HK-2 (cell line): ENCODE results near the gene COL12A1.

Experiments used
- DNase-seq: peaks from one replicate; pipeline ENCODE4 v3.0.0-alpha.2; 2018; ENCODE audit not compliant: unreplicated experiment

The COL12A1 gene

GRCh38 chr6:75102301-75102700 lies 103.6 kb downstream of the COL12A1 start:
- DNase-seq = no peak

- no peak for DNase-seq
These were observed 104.0 kb downstream of the COL12A1 start for GRCh38 chr6:75101896-75102295.

DNA sequence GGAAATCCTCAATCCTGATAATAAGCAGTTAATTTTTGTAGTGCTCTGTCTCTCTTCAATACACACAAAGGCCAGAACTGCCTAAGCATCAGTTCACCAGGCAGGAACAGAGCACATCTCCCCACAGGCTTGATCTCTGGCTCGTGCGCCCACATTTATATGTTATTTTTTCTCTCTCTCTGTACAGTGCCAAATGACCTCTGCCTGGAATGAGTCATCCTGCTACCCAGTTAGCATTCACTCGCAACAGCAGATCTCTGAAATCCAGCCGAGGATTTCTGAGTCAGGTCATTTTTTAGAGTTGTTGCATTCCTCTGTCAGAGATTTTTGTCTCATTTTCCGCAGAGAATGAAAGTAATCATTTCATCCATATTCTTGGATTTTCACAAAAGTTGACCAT lies 107.1 kb downstream of the COL12A1 start:
- DNase-seq = peak; percentile 49

GRCh38 chr6:75096966-75097365 lies 108.9 kb downstream of the COL12A1 start:
- no peak for DNase-seq

GRCh38 chr6:75094614-75095200 lies 111.1 kb downstream of the COL12A1 start:
- DNase-seq = no peak

GRCh38 chr6:75091467-75092190 lies 114.2 kb downstream of the COL12A1 start:
- no peak for DNase-seq

- DNase-seq = no peak
These were observed 115.3 kb downstream of the COL12A1 start for GRCh38 chr6:75090576-75090975.

DNA sequence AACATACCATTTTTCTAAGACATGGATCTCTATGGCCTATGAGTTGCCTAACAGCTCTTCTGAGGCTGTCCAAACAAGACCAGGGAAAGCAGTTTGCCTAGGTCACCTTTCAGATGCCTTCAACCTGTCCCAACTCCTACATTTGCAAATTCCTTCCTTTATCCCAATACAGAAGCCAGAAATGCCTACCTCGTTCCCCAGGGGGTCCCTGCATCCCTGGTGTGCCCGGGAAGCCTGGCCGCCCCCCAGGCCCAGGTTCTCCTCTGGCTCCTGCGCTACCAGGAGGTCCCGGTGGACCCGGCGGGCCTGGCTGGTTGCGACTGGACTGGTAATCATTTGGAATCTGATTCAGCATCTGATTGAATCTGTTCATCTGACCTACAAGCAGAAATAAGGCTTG lies 115.9 kb downstream of the COL12A1 start:
- DNase-seq = no peak

GRCh38 chr6:75089151-75089897 lies 116.5 kb downstream of the COL12A1 start:
- DNase-seq = no peak

DNA sequence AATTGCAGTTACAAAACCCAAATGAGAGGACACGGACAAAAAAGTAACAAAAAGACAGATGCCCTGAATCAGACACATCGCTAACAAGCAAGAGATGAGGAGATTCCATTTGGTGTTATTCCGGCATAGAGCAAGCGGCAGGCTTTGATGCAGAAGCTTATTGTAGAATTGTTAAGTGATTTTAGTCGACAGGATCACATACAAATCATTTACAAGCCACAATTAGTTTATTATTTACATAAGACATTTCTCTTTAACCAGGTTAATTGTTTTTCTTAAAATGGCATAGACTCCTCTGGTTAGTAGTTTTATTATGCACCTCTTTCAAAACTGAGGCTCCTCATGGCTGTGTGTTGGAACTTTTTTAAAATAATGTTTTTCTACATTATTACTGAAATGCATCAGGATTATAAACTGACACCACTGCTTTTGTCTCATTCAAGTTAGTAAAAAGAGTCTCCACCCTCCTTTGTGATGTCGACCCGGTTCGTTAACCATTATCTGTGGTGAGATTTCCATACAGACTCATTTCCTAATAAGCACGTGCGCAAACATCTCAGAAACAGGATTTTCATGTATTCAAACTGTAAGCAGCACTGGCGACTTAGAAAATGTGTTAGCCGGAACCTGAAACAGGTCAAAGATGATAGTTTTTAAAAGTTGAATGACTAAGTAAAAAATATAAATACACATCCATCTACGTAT lies 119.8 kb downstream of the COL12A1 start:
- no peak for DNase-seq

GRCh38 chr6:75084872-75085381 lies 120.9 kb downstream of the COL12A1 start:
- DNase-seq = no peak

DNA sequence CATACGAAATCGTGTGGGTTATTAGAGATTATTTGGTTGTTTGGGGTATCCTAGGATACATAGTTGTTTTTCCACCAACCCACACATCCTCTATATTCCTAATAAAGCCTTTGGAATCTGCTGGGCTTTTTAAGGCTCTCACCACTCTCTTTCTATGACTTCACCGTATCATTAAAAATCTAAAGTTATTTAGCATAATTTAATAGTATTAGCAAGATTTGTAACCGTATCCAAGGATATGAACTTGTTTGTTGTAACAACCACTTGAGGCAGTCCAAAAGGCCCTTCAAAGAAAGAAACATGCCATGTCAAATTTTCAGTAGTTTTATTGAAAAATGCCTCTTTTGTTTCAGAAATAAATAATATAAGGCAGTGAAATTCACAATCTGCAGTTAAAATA lies 121.8 kb downstream of the COL12A1 start:
- no peak for DNase-seq

- no peak for DNase-seq
These were observed 123.9 kb downstream of the COL12A1 start for GRCh38 chr6:75081921-75082320.

DNA sequence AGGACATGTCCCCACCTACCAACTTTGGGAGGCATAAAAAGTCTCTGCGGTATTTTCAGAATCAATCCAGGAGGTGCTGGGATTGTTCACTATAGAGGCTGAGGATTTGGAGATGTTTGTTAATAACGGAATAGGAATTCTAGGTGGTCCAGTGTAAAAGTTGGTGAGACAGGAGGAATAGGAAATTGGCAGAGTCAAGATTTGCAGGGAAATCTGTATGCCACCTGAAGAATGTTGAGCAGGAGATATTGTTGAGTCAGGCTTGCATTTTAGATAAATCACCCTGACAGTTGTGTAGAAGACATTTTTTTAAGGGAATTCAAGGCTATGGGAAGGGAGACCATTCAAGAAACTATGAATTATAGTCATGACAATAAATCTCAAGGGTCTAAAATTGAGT lies 124.8 kb downstream of the COL12A1 start:
- no peak for DNase-seq

- no peak for DNase-seq
These were observed 126.3 kb downstream of the COL12A1 start for GRCh38 chr6:75079589-75079988.

DNA sequence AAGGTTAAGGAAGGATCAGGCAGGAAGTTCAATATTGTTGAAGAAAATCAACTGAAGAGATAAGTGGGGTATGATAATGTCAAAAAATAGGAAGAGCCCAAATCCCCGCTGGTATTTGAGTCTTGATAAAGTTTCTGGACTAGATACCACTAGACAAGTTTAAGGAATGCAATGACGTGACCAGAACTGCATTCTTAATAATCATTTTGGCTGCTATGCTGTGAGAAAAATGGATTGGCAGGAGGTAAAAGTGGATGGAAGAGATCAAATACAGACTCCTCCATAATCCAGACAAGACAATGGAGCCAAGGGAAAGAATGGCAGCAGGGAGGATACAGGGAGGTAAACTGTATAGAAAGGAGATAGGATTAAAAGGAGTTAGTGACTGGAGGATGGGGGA lies 128.2 kb downstream of the COL12A1 start:
- DNase-seq = no peak

GRCh38 chr6:75076009-75076408 lies 129.8 kb downstream of the COL12A1 start:
- no peak for DNase-seq

DNA sequence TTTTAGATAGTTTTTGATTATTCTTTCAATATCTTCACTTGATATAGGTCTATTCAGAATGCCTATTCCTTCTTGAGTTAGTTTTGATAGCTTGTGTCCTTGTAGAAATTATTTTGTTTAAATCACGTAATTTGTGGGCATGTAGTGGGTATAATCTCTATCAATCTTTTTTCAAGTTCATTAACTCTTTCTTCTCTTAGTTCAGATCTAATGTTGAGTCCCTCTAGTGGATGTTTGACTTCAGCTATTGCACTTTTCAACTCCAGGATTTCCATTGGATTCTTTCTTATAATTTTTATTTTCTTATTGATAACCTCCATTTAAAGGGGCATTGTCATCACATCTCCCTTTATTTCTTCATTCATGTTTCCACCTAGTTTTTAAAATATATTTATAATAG lies 135.6 kb downstream of the COL12A1 start:
- DNase-seq = no peak

- DNase-seq = no peak
These were observed 140.3 kb downstream of the COL12A1 start for GRCh38 chr6:75065523-75065922.

DNA sequence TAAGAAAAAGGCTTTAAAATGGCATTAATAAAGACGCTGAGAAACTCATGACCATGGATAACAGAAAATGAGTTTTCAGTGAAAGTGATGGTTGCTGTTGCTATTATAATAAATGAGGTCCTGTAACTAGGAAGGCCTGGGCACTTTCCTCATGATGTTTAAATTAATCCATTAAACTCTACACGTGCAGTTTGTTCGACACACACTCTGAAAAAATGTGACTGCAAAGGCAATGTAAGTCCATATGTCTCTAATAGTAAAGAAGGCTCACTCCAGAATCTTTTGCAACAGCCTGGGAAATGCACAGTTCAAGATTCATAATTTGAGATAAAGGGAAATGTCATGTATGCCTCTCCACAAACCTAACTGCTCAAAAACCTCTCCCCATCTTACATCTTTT lies 153.4 kb downstream of the COL12A1 start:
- no peak for DNase-seq

DNA sequence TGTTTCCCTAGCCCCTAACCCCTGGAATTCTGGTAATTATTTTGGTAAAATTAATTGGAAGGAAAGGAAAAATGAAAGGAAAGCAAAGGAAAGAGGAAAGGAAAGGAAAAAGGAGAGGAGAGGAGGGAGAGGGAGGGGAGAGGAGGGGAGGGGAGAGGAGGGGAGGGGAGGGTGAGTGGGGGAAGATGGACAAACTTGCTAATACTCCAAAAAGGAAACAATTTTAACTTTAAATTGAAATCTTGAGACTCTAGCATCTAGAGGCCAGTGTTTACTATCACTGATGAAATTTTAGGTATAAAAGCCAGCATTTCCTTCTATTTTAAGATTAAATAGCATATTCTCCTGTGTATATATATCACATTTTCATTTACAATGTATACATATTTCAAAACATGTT lies 156.5 kb downstream of the COL12A1 start:
- DNase-seq = no peak

- no peak for DNase-seq
These were observed 161.0 kb downstream of the COL12A1 start for GRCh38 chr6:75044846-75045245.
